ENCODE measurements around the gene MPEG1. TPM values are rescaled to one million over a fixed set of nuclear protein-coding genes. Genes with fewer than 3 reads are reported as not detected.

Gene MPEG1
- total and polyA plus RNA-seq, 2 of the 13 experiments (the other 11 are each of a cell fraction or from before 2014, with no cell fraction given): not detected

DNA sequence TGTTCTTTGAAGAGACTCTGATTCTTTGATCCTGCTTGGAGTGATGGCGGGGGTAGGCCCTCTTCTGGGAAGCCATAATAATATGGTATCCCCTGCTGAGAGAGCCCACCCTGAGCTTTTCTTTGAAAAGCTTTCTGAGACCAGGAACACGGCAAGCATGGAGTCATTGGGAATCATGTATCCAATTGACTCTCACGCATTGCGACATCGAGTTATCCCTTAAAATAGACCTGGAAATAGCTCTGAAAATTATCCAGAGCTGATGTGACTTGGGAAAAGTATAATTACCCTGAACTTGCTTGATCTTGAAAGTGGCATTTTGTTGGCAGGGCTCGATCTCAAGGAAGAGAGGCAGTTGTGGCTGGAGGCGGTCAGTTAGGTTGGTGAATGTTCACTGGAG lies 36.8 kb upstream of the MPEG1 start:
- H3K27ac ChIP-seq (ENCODE audit: extremely low read length, insufficient read depth, low read length): no peak overlapping the region
- 21% methylated on average over 7 of the region's 7 CpGs for WGBS (ENCODE audit: low lambda C conversion rate)
- FAIRE-seq (no peak), DNase-seq (ENCODE audit: low spot score) (no peak), ATAC-seq (no peak)
- intact Hi-C loops (cut with micrococcal nuclease; ENCODE audit: unreplicated experiment): no loop called here
- H3K36me3 ChIP-seq (replicated peaks in 1 of 2; ENCODE audit: control insufficient read depth in 1 of 2, insufficient read depth in 2 of 2, low read length in 2 of 2): no peaks in the 10 kb centered on the region
- BruUV-seq (replicated peaks): no TSS peak
- H3K27me3 ChIP-seq (ENCODE audit: control insufficient read depth in 1 of 2, insufficient read depth in 2 of 2, low read length in 2 of 2): no peaks in the 10 kb centered on the region
- no peak for TF ChIP-seq ZNF263 (CRISPR knock-in tag; IDR thresholded peaks at IDR 0.05)
- TF ChIP-seq, protein P1, sequence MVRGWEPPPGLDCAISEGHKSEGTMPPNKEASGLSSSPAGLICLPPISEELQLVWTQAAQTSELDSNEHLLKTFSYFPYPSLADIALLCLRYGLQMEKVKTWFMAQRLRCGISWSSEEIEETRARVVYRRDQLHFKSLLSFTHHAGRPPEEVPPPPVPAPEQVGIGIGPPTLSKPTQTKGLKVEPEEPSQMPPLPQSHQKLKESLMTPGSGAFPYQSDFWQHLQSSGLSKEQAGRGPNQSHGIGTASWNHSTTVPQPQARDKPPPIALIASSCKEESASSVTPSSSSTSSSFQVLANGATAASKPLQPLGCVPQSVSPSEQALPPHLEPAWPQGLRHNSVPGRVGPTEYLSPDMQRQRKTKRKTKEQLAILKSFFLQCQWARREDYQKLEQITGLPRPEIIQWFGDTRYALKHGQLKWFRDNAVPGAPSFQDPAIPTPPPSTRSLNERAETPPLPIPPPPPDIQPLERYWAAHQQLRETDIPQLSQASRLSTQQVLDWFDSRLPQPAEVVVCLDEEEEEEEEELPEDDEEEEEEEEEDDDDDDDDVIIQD (CRISPR knock-in tag; IDR thresholded peaks at IDR 0.05; ENCODE audit: low read depth): no peak
- TF ChIP-seq CHD2 (IDR thresholded peaks at IDR 0.05; ENCODE audit: low read depth, low read length): no peak
- TF ChIP-seq ATF7 (IDR thresholded peaks at IDR 0.05): no peak
- TF ChIP-seq ATF7 (CRISPR knock-in tag; IDR thresholded peaks at IDR 0.05): no peak
- peak; percentile 72; the same call in 1 of the 2 replicates for TF ChIP-seq CEBPB (IDR thresholded peaks at IDR 0.05; ENCODE audit: borderline replicate concordance, low read depth, low read length)
- TF ChIP-seq, protein P2, sequence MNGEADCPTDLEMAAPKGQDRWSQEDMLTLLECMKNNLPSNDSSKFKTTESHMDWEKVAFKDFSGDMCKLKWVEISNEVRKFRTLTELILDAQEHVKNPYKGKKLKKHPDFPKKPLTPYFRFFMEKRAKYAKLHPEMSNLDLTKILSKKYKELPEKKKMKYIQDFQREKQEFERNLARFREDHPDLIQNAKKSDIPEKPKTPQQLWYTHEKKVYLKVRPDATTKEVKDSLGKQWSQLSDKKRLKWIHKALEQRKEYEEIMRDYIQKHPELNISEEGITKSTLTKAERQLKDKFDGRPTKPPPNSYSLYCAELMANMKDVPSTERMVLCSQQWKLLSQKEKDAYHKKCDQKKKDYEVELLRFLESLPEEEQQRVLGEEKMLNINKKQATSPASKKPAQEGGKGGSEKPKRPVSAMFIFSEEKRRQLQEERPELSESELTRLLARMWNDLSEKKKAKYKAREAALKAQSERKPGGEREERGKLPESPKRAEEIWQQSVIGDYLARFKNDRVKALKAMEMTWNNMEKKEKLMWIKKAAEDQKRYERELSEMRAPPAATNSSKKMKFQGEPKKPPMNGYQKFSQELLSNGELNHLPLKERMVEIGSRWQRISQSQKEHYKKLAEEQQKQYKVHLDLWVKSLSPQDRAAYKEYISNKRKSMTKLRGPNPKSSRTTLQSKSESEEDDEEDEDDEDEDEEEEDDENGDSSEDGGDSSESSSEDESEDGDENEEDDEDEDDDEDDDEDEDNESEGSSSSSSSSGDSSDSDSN (CRISPR knock-in tag; IDR thresholded peaks at IDR 0.05): no peak
- CTCF ChIA-PET (ENCODE audit: low intra/inter-chr PET ratio, low total read pairs): no interaction called here
- H3K79me2 ChIP-seq (ENCODE audit: insufficient read depth, low read length): no peaks in the 10 kb centered on the region
- H3K4me1 ChIP-seq (ENCODE audit: insufficient read depth, low read length): no peaks in the 10 kb centered on the region
- no peak overlapping the region for H3K4me3 ChIP-seq (replicated peaks in 1 of 3; ENCODE audit: insufficient read depth in 1 of 3, low read depth in 2 of 3, low read length in 3 of 3)
- no peaks in the 10 kb centered on the region for H3K9me3 ChIP-seq (ENCODE audit: low read length)
- H3K9ac ChIP-seq (ENCODE audit: insufficient read depth, low read depth, low read length): no peak overlapping the region
- H2AFZ ChIP-seq (ENCODE audit: low read length): no peak overlapping the region
- POLR2A ChIA-PET: no interaction called here
- H3K4me2 ChIP-seq (ENCODE audit: low read depth, low read length): no peak overlapping the region
- in situ Hi-C loops (cut with HindIII; ENCODE audit: extremely low pct_ligation_motif_present, low pct_unique_long_range_greater_than_20kb): no loop called here
- no peaks in the 10 kb centered on the region for H4K20me1 ChIP-seq (ENCODE audit: insufficient read depth, low read length)

Data from HepG2 (cell line).